ENCODE data around the gene FRMD4A. TPM values are rescaled to one million over a fixed set of nuclear protein-coding genes. Genes with fewer than 3 reads are reported as not detected.
A peak's percentile ranks its signal among the peaks of the same experiment; 100 is the strongest.

The FRMD4A gene
- polyA plus RNA-seq, 1 donor (not counting 4 experiments of a cell fraction or from before 2014, with no cell fraction given): 12.9 TPM

- no peaks in the 10 kb centered on the region for H4K20me1 ChIP-seq (ENCODE audit: control insufficient read depth, extremely low read depth, insufficient read depth, low read length)
- no peak overlapping the region for H3K4me2 ChIP-seq (ENCODE audit: control insufficient read depth, extremely low read depth, insufficient read depth, low read depth, low read length)
- FAIRE-seq: no peak
- dilution Hi-C loops (cut with MboI; ENCODE audit: extremely low pct_ligation_motif_present, low sequenced_read_pairs): no loop called here
- no peaks in the 10 kb centered on the region for H3K9me1 ChIP-seq (ENCODE audit: control insufficient read depth, extremely low read depth, insufficient read depth, low read length)
- H3K27ac ChIP-seq (ENCODE audit: control insufficient read depth, insufficient read depth, low read length): no peak overlapping the region
- H3K9ac ChIP-seq (ENCODE audit: control insufficient read depth, extremely low read depth, insufficient read depth, low read length): no peak overlapping the region
- no peak for DNase-seq (ENCODE audit: low read depth, low spot score)
- no peaks in the 10 kb centered on the region for H3K27me3 ChIP-seq (ENCODE audit: control insufficient read depth, extremely low read depth, insufficient read depth, low read length)
- no peaks in the 10 kb centered on the region for H3K36me3 ChIP-seq (ENCODE audit: control insufficient read depth in 2 of 2, extremely low read depth in 1 of 2, insufficient read depth in 2 of 2, low read length in 2 of 2)
- no peak overlapping the region for H3K4me3 ChIP-seq (ENCODE audit: control insufficient read depth in 2 of 3, extremely low read depth in 1 of 3, insufficient read depth in 2 of 3, low read depth in 1 of 3, low read length in 3 of 3)
- H2AFZ ChIP-seq (ENCODE audit: control insufficient read depth, low read length): no peak overlapping the region
- no peaks in the 10 kb centered on the region for H3K79me2 ChIP-seq (ENCODE audit: control insufficient read depth, insufficient read depth, low read length)
- no peak for TF ChIP-seq CTCF (optimal IDR thresholded peaks at IDR 0.05 in 1 of 3, IDR thresholded peaks at IDR 0.05 in 1 of 3, conservative IDR thresholded peaks at IDR 0.05 in 1 of 3; ENCODE audit: extremely low read depth in 1 of 3, insufficient read depth in 2 of 3, low read length in 3 of 3)
- no peak for TF ChIP-seq EZH2 (IDR thresholded peaks at IDR 0.05; ENCODE audit: low read length)
- peaks cover 10% of the 10 kb centered on the region for H3K4me1 ChIP-seq (ENCODE audit: control insufficient read depth, extremely low read depth, insufficient read depth, low read length)
- peaks cover 3% of the 10 kb centered on the region for H3K9me3 ChIP-seq (ENCODE audit: control insufficient read depth, low read depth, low read length)
Observed at GRCh38 chr10:13816195-13816925, 514.4 kb downstream of the FRMD4A start.

GRCh38 chr10:13815756-13816155, 515.0 kb downstream of the FRMD4A start:
- H3K9me1 ChIP-seq (ENCODE audit: control insufficient read depth, extremely low read depth, insufficient read depth, low read length): no peaks in the 10 kb centered on the region
- H3K27ac ChIP-seq (ENCODE audit: control insufficient read depth, insufficient read depth, low read length): no peak overlapping the region
- H3K4me1 ChIP-seq (ENCODE audit: control insufficient read depth, extremely low read depth, insufficient read depth, low read length): peaks cover 10% of the 10 kb centered on the region
- TF ChIP-seq CTCF (optimal IDR thresholded peaks at IDR 0.05 in 1 of 3, IDR thresholded peaks at IDR 0.05 in 1 of 3, conservative IDR thresholded peaks at IDR 0.05 in 1 of 3; ENCODE audit: extremely low read depth in 1 of 3, insufficient read depth in 2 of 3, low read length in 3 of 3): no peak
- no peaks in the 10 kb centered on the region for H3K36me3 ChIP-seq (ENCODE audit: control insufficient read depth in 2 of 2, extremely low read depth in 1 of 2, insufficient read depth in 2 of 2, low read length in 2 of 2)
- no peaks in the 10 kb centered on the region for H3K27me3 ChIP-seq (ENCODE audit: control insufficient read depth, extremely low read depth, insufficient read depth, low read length)
- H4K20me1 ChIP-seq (ENCODE audit: control insufficient read depth, extremely low read depth, insufficient read depth, low read length): no peaks in the 10 kb centered on the region
- FAIRE-seq: peak; percentile 67
- H3K9me3 ChIP-seq (ENCODE audit: control insufficient read depth, low read depth, low read length): peaks cover 3% of the 10 kb centered on the region
- H3K4me3 ChIP-seq (ENCODE audit: control insufficient read depth in 2 of 3, extremely low read depth in 1 of 3, insufficient read depth in 2 of 3, low read depth in 1 of 3, low read length in 3 of 3): no peak overlapping the region
- H3K4me2 ChIP-seq (ENCODE audit: control insufficient read depth, extremely low read depth, insufficient read depth, low read depth, low read length): no peak overlapping the region
- dilution Hi-C loops (cut with MboI; ENCODE audit: extremely low pct_ligation_motif_present, low sequenced_read_pairs): no loop called here
- no peak for DNase-seq (ENCODE audit: low read depth, low spot score)
- H3K9ac ChIP-seq (ENCODE audit: control insufficient read depth, extremely low read depth, insufficient read depth, low read length): no peak overlapping the region
- no peak overlapping the region for H2AFZ ChIP-seq (ENCODE audit: control insufficient read depth, low read length)
- H3K79me2 ChIP-seq (ENCODE audit: control insufficient read depth, insufficient read depth, low read length): no peaks in the 10 kb centered on the region
